ENCODE data around the gene NFAT5.

GRCh38 chr16:69711115-69711740 lies 145.5 kb downstream of the NFAT5 start:
- no peak for TF ChIP-seq CTCF (IDR thresholded peaks at IDR 0.05)
- TF ChIP-seq POLR2A (IDR thresholded peaks at IDR 0.05): no peak

All from ovary (tissue), 3 donors.